Esophagus mucosa (tissue), 1 donor: ENCODE results near the gene ACSM6. TPM values are rescaled to one million over a fixed set of nuclear protein-coding genes. Genes with fewer than 3 reads are reported as not detected.
"Not testable (repeated sequence)": the region's sequence is repeated elsewhere in the genome, so short reads cannot be mapped to it uniquely, and the experiment has no call there.

ENCODE experiments used
- ATAC-seq: fragments of 200-7000 bp; cut with Tn5 transposase; one replicate; pipeline ENCODE4 v1.9.1; 2020
- total RNA-seq: library from RNA; stranded (reverse); gene quantifications from one replicate; pipeline ENCODE4 v1.2.4, GENCODE V29; 2023
- donor health status: DM: yes; HTN: yes; CAD: no.

The ACSM6 gene, protein sequence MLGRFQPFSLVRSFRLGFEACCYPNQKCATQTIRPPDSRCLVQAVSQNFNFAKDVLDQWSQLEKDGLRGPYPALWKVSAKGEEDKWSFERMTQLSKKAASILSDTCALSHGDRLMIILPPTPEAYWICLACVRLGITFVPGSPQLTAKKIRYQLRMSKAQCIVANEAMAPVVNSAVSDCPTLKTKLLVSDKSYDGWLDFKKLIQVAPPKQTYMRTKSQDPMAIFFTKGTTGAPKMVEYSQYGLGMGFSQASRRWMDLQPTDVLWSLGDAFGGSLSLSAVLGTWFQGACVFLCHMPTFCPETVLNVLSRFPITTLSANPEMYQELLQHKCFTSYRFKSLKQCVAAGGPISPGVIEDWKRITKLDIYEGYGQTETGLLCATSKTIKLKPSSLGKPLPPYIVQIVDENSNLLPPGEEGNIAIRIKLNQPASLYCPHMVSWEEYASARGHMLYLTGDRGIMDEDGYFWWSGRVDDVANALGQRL
- not detected for total RNA-seq

DNA sequence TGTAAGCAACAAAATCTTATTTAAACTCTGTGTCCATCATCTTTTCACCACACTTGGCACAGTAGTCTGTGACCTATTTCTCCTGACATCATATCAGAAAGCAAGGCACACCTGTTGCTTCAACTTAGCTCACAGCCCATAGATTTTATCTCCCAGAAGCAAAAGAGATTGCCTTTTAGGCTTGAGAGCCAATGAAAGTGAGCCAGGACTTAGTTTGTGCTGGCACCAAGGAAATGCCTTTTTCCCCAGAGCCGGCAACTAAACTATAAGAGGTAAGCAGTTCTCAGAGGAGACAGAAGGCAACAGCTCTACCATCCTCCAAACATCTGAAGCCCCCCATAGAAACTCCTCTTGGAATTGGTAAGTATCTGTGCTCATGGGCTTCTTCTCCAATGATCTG, at the start of gene ACSM6:
TSS of gene ACSM6 (plus strand) at position 295 of the 400 bp plus-strand sequence. CDS start 248 bp downstream, outside the sequence.
- no peak for ATAC-seq

DNA sequence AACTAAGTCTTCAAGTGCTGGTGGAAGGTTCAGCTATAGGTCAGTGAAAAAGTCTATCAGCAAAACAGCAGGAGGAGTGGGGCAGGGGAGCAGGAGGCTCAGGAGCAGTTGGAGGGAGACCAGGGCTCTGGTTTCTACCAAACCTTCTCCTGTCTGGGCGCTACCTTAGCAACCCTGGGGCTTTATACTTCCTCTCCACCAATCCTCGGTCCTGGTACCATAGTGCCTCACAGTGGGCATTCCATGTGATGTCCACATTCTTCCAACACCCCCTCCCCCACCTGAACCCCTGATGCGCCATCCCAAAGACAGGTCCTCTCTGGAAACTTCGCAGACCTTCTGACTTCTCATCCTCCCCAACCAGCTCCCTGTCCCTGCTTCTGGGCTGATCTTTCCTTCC, 25.3 kb upstream of the ACSM6 start:
- no peak for ATAC-seq

DNA sequence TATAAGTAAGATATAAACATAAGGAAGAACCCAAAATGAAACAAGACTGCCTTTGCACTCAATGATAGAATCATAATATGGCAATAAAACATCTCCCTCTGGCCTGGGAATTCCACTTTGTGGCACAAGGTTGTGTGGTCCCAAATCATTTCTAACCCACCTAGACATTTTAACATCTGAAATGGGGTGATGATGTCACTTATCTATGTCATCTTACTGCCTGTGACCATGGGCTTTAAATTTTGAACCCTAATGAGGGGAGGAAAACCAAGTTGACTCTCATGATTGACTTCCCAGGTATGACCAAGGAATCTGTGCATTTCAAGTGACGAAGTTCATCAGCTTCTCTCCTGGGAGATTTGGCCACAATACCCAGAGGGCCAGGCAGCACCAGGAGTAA, 24.5 kb upstream of the ACSM6 start:
- ATAC-seq = no peak

DNA sequence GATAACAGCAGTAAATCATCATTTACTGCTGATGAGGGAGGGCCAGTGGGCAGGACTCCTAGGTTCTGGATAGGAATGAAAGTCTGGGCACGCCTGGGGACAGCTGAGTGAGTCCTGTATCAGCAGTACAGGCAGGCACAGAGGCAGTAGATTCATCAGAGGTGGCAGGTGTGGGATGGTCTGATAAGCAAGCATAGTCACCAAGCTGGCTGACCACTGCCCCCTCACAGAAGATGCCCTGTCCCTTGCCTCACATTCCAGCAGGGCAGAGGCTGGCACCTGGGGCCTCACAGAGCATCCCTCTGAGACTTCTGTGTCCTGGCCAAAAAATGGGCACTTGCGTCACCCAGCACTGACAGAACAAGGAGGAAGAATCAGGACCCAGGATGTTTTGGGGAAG, 23.2 kb upstream of the ACSM6 start:
- no peak for ATAC-seq

DNA sequence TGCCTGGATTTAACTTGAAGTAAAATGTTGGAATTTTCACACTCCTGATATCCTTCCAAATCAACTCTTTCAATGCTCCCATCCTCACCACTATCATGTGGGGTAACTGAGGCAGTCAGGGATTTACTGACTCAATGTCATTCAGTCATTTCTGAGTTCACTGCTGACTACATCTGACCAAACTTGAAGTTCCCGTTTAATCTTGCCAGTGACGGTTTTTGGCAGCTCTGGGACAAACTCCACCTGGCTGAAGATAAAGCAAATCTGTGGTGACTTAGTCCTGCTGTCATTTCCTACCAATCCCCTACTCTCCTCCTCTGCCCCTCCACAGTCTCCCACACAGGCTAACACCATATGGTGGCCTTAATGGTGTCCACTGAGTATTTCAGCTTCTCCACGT, 22.7 kb upstream of the ACSM6 start:
- ATAC-seq = peak; percentile 66

DNA sequence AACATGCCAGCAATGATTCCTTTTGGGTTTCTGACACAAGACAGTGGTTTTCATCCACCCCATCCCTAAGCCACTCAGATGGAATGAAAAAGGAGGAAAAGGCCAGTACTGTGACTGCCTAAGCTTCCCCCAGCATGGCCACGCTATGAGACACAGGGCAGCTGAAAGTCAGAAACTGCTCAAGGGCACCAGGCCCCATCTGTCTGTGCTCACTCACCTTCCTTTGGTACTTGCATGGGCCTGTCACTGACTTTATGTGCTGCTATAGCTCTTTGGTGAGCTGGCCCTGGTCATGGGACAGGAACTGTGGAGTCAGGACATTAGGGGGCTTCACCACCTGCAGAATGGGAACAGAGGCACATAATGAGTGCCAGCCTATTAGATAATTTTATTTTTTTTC, 21.2 kb upstream of the ACSM6 start:
- ATAC-seq = peak; percentile 66

DNA sequence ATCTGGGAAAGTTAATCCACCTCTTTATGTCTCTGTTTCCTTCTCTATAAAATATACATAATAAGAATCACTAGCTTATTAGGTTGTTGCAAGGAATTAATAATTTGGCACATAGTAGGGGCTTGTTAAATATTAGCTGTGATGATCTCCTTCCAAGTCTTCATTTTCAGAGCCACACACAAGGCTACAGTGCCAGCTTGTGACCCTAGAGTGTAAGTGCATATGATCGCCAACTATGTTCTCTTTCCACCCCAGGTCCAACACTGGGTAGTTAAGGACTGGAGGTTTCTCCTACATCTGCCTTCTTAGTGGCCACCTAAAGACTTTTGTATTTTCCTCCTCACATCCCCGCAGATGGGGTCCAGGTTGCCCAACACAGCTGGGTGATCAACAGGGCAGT, 17.9 kb upstream of the ACSM6 start:
- no peak for ATAC-seq

DNA sequence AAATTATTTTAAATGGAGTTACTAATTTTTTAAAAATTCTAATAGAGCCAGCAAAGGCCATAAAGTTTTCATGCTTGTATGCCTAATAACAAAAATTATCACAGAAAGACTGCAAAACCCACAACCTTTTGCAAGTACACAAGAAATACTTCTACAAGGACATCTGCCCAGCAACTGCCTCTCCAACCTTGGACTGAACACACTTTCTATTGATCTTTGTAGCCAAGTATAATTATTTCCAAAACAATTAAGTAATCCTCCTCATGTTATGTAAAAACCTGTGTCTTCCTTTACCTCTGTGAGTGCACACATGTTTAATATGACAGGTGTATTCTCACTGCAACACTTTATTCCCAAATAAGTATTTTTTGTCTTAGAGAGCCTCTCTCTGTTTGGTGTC, 16.6 kb upstream of the ACSM6 start:
- no peak for ATAC-seq

DNA sequence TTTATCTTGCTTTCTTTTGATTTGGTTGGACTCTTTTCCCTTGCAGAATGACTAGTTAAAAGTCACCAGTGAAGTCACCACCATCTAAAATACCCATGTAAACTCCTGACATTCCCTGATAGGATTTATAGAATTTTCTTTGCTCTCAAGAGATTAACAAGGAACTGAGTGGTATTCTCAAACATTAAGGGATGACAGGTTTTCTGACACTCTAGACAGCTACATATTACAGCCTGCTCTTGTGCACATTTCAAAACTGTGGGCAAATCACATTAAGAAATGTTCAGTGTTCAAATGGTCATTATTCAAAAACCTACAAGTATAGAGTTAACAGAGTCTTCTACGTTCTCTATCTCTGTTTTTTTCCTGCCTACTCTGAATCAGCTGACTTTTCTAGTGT, 15.8 kb upstream of the ACSM6 start:
- ATAC-seq = no peak

DNA sequence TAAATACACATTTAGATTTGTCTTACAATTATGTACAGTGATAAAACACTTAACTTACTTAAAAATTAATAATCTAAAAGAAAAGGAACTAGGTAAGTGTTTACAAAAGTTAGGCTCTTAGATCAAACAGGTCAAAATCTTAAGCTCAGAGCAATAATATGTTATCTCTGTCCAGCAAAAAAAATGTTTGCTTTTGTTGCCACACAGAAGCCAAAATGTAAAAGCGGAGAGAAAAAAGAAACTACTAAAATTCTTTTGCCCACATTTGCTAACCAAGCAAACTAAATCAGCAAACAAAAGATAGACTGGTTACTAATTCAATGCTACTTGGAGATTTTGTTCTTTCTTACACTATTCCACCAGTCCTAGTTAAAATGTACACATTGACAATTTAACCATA, 15.2 kb upstream of the ACSM6 start:
- no peak for ATAC-seq

DNA sequence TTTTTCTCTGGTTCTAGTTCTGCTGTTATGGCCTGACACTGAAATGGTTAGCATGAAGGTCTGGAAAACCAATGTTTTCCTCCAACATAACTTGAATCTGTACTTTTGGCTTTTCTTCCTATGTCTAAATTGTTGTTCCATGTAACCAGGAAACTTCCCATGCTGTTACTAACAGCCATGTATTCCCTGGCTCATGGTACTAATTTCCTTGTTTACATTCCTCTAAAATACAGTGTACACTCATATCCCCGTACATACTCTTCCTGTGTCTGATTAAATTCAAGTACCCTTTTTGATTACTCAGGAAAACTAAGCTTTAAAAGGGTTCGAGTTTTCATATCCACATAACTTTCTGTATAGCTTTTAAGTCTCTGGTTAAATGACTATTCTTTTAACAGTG, 12.3 kb upstream of the ACSM6 start:
- ATAC-seq = no peak

DNA sequence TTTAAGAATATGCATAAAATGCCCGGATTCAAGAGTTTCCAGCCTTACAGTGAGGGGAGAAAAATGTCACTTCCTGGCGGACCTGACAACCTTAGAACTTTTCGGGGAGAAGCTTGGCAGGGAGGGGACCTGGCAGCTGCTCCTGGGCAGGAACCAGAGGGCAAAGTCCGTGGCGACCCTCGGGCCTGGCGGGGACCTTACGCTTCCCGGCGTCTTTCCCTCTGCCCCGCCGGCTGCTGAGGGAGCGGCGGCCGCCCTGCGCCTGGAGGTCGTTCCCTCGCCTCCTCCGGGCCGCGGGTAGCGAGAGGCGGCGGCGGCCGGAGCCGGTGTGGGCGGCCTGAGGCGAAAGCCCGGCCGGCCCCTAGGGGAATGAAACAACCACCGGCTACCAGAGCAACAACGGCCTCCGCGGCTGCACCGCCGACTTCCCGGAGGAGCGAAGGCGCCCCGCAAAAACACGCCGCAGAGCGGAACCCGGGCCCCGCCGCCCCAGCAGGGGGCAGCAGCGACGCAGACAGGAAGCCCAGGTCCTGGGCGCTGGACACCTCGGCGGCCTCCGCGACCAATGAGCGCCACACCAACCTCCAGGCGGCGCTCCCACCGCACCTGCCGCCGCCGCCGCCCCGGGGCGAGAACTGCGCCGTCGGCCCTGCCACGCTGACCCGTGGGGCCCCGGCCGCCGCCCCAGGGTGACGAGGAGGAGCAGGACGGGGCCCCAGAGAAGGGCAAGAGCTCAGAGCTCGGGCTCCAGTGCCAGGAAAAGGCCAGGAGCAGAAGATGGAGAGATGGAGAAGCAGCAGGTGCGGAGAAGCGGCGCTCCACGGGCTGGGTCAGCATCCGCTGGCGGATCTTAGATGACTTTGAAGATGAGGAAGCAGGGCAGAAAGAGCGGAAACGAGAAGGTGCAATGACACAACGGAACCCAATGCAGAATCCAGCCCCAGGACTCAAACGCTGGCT, 10.5 kb upstream of the ACSM6 start:
- ATAC-seq = peak; percentile 99

DNA sequence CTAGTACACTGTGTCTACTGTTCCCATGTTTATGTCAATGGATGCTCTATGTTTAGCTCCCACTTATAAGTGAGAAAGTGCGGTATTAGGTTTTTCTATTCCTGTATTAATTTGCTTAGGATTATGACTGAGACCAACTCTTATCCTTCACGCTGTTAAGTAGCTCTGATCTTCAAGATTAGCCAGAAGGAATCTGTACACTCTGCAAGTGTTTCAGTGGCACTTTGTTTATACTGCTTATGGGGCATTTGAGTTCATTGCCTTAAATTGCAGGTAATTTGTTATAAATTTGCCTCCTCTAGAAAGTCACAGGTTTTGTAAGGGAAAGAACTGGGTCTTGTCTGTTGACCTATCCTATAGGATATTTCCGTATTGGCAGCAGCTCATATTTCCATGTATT, 6.4 kb upstream of the ACSM6 start:
- ATAC-seq = no peak

DNA sequence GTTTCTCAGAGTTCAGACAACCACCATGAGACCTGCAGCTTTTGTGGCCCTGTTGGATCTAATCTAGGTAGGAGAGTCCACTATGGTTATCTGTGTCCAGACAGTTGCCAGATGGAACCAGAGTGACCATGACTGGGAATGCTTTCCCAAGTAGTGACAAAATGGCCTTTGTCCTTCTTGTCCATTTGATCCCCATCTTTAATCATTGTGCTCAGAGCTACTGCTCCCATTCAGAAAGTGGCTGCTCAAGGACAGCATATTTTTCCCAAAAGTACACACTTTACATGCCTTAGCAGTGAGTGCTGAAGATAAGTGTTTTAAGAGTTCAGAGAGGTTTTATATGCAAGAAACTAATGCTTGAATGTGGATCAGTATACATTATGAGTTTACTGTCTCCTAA, 5.4 kb upstream of the ACSM6 start:
- ATAC-seq = no peak

DNA sequence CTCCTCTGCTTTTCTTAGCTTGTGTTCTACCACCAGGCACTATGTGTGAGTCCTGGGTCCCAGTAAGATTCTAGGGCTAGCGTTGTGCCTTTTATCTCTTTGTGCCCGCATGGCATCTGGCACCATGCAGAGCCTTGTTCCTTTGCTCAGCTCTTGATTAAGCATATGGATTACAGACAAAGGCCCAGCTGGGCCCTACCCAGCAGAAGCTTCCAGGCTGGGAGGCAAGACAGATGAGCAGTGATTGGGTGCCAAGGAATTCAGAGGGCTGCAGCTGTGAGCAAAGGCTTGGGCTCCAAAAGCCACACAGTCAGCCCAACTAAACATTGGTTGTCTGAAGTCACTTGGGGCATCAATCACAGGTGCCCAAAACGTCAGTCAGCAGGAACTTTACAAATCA, 2.0 kb downstream of the ACSM6 start:
- no peak for ATAC-seq

DNA sequence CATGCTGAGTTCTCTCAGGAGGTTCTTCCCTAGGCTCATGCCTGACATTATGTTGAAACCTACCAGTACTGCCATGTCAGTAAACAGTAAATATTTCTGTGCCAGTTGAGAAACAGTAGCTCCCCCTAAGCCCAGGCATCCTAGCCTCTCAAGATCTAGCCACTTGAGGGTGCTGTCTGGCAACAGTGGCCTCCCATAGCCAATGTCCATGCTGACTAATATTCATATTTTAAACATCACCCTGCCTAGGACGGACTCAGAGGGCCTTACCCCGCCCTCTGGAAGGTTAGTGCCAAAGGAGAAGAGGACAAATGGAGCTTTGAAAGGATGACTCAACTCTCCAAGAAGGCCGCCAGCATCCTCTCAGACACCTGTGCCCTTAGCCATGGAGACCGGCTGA, 7.7 kb downstream of the ACSM6 start:
- peak; percentile 78 for ATAC-seq

DNA sequence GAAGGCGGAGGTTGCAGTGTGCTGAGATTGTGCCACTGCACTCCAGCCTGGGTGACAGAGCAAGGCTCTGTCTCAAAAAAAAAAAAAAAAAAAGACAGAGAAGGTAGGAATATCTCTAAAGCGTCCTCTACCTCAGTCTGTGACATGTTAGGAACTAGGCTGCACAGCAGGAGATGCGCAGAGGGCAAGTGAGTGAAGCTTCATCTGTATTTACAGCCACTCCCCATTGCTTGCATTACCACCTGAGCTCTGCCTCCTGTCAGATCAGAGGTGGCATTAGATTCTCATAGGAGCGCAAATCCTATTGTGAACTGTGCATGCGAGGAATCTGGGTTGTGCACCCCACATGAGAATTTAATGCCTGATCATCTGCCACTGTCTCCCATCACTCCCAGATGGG, 8.8 kb downstream of the ACSM6 start:
- ATAC-seq = not testable (repeated sequence)

DNA sequence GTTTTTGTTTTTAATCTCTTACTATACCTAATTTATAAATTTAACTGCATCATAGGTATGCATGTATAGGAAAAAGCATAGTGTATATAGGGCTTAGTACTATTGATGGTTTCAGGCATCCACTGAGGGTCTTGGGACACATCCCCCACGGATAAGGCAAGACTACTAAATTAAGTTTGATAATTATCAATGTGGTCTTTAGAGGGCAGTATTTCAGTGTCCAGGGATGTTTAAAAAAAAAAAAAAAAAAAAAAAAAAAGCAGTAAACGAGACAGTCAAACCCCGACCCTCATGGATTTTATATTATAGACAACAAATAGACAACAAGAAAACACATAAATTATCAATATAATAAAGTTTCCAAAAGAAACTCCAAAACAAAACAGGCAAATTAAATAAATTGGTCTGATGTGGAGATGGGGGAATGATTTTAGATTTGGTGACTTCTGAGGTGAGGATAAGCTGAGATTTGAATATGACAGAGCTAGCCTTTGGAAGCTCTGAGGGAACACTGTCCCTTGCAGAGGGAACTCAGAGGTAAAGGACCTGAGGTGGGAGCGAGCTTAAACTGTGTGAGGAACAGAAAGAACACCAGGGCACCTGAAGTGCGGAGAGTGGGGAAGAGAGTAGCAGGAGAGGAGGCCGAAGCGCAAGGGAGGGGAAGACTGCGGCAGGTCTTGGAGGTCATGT, 14.8 kb downstream of the ACSM6 start:
- ATAC-seq = no peak

DNA sequence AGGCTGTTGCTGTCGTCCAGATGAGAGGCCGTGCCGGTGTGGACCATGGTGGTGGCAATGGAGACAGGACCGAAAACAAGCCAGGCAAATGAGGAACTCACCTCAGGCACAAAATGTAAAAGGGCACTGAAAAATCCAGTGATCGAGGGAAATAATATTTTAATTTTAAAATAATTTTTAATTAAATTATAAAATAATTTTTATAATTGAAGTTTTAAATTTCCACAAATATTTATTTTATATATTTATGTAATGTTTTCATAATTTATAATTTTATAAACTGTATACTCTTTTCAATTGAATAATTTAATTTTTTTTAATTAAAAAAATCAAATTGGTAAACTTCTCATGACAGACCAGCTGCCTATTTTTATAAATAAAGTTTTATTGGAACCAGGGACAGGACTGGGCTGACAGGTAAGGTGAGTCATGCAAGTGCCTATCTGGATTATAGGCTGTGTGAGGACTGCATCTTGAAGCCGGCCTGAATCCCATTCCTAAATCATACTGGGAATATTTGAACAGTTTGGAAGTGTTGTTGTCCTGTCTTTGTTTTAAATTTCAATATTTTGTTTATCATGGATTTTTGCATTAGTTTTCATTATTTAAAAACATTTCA, 15.6 kb downstream of the ACSM6 start:
- ATAC-seq = no peak

DNA sequence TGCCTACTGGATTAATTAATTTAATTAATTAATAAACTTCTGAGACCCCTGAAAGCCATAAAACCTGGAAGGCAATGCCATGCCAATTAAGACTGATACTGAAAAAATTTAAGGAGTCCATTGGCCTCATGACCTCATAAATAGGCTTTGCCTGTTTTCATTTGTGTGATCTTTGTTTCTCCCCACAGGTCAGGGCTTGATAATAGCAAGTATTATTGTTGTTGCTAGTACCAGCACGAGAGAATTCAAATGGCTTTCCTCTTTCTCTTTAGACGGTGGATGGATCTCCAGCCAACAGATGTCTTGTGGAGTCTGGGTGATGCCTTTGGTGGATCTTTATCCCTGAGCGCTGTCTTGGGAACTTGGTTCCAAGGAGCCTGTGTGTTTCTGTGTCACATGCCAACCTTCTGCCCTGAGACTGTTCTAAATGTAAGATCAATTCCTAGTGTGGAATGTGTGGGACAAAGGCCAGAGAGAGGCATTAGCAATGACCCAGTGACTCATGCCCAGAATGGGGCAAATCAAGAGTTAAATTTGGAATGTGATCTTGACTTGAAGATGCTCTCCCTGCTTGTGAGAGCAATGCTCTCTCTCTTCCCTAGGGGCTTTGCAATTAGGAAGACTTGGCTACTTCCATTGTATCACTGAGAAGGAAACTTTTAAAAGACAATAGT, 17.7 kb downstream of the ACSM6 start:
- ATAC-seq = peak; percentile 62

DNA sequence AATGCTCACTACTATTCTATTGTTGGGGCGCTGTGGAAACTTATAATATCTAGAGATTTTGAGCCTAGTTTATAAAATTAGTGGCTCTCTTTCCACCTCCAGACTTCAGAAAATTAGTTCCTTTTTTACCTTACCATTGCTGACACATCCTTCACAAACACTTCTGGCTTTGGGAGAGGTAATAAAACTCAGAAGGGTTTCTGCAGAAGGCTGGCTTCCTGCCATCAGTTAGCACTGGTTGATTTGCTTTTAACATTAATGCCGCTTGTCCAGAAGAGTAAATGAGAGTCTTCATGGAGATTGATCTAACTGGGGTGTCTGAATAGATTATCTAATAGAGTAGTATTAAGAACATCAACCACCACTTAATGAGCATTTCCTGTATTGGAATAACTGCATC, 20.3 kb downstream of the ACSM6 start:
- ATAC-seq = no peak

DNA sequence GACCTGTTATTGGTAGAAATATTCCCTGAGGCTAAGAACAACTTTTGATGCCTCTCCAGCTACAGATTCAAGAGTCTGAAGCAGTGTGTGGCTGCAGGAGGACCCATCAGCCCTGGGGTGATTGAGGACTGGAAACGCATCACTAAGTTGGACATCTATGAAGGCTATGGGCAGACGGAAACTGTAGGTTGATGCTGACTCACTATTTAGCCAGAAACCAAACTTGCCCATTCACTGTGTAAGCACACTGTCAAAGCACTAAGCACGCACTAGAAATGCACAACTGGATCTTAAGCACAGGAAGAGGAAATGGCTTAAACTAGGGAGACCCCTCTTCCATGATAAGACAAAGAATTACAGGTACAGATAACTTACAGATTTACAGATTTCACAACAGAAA, 20.8 kb downstream of the ACSM6 start:
- no peak for ATAC-seq
